ENCODE results near the gene KRAS.

DNA sequence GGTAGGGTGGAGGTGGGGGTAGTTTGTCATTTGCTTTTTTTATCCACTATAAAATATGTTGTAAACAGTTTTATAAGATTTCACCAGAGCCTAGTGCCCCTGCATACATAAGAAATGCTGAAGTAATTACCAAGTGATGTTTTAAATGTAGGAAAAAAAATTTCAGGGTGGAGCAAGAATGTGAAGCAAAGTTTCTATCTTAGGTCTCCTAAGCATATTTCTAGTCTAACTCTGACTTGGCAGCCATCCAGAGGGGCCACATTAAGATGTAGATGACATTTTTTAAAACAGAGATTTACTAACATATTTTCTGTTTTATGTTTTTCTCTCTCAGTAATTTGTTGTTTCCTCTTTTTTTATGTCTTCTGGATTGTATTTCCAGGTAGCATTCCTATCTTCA lies 15.8 kb upstream of the KRAS start:
- TF ChIP-seq, protein P1, sequence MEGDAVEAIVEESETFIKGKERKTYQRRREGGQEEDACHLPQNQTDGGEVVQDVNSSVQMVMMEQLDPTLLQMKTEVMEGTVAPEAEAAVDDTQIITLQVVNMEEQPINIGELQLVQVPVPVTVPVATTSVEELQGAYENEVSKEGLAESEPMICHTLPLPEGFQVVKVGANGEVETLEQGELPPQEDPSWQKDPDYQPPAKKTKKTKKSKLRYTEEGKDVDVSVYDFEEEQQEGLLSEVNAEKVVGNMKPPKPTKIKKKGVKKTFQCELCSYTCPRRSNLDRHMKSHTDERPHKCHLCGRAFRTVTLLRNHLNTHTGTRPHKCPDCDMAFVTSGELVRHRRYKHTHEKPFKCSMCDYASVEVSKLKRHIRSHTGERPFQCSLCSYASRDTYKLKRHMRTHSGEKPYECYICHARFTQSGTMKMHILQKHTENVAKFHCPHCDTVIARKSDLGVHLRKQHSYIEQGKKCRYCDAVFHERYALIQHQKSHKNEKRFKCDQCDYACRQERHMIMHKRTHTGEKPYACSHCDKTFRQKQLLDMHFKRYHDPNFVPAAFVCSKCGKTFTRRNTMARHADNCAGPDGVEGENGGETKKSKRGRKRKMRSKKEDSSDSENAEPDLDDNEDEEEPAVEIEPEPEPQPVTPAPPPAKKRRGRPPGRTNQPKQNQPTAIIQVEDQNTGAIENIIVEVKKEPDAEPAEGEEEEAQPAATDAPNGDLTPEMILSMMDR (IDR thresholded peaks at IDR 0.05; ENCODE audit: low read depth, low read length): no peak
- no peak for TF ChIP-seq EZH2phosphoT487 (IDR thresholded peaks at IDR 0.05; ENCODE audit: low read depth)
